GM12878 (cell line): ENCODE measurements around the gene PLXNA2.

Experiments
- CBFB ChIP-seq: IDR thresholded peaks from 2 replicates; pipeline ENCODE4 v1.6.1; 2016; ENCODE audit warnings: antibody characterized with exemption, low read depth
- MEF2B ChIP-seq: fragments of 450-650 bp; IDR thresholded peaks from 2 replicates; pipeline ENCODE4 v1.6.1; 2018; ENCODE audit warnings: mild to moderate bottlenecking, moderate library complexity; ENCODE audit not compliant: partially characterized antibody, poor library complexity, severe bottlenecking
- RCOR1 ChIP-seq: conservative IDR thresholded peaks from 2 replicates; pipeline ENCODE4 v1.6.1; 2012; ENCODE audit warnings: low read depth, low read length, improper control_type of control experiment
- ZNF24 ChIP-seq: fragments of 450-650 bp; IDR thresholded peaks from 2 replicates; pipeline ENCODE4 v1.6.1; 2017; ENCODE audit warnings: antibody characterized with exemption, mild to moderate bottlenecking

GRCh38 chr1:208115924-208116640 is 128.1 kb downstream of the PLXNA2 start:
- TF ChIP-seq CBFB (no peak), MEF2B (no peak), ZNF24 (no peak), RCOR1 (no peak)
